HG03457 (cell line): ENCODE results near the gene SLC25A1.

Experiments used
- ATAC-seq: cut with Tn5 transposase; IDR thresholded peaks from one replicate; pipeline ENCODE4 v1.9.1; 2021; ENCODE audit warnings: moderate number of reproducible peaks; ENCODE audit not compliant: unreplicated experiment

The SLC25A1 gene

GRCh38 chr22:19143212-19143611, 35.3 kb downstream of the SLC25A1 start:
- ATAC-seq, result no peak

GRCh38 chr22:19142394-19142793, 36.1 kb downstream of the SLC25A1 start:
- ATAC-seq, result no peak

- ATAC-seq, result no peak
Observed at GRCh38 chr22:19139974-19140373, 38.6 kb downstream of the SLC25A1 start.

GRCh38 chr22:19139001-19139356, 39.6 kb downstream of the SLC25A1 start:
- no peak for ATAC-seq

- ATAC-seq, result no peak
Observed at GRCh38 chr22:19138217-19139000, 40.1 kb downstream of the SLC25A1 start.

GRCh38 chr22:19137384-19138216, 40.9 kb downstream of the SLC25A1 start:
- no peak for ATAC-seq

GRCh38 chr22:19136915-19137314, 41.6 kb downstream of the SLC25A1 start:
- no peak for ATAC-seq

GRCh38 chr22:19134874-19135273, 43.7 kb downstream of the SLC25A1 start:
- ATAC-seq, result no peak

- ATAC-seq, result no peak
Observed at GRCh38 chr22:19134176-19134831, 44.2 kb downstream of the SLC25A1 start.

GRCh38 chr22:19133561-19133960, 45.0 kb downstream of the SLC25A1 start:
- no peak for ATAC-seq

GRCh38 chr22:19132693-19133400, 45.7 kb downstream of the SLC25A1 start:
- no peak for ATAC-seq

- no peak for ATAC-seq
Observed at GRCh38 chr22:19132153-19132552, 46.4 kb downstream of the SLC25A1 start.

GRCh38 chr22:19131685-19132015, 46.9 kb downstream of the SLC25A1 start:
- no peak for ATAC-seq

GRCh38 chr22:19130959-19131684, 47.4 kb downstream of the SLC25A1 start, which contains the start of gene TSSK2:
TSSK2 (plus strand) TSS chr22:19131308; CDS start chr22:19131400, 92 bp downstream.
- ATAC-seq, result no peak

GRCh38 chr22:19129871-19130270, 48.7 kb downstream of the SLC25A1 start:
- ATAC-seq, result no peak

- ATAC-seq, result no peak
Observed at GRCh38 chr22:19128946-19129727, 49.4 kb downstream of the SLC25A1 start.

- no peak for ATAC-seq
Observed at GRCh38 chr22:19128009-19128401, 50.5 kb downstream of the SLC25A1 start.

GRCh38 chr22:19127329-19128008, 51.1 kb downstream of the SLC25A1 start:
- no peak for ATAC-seq
